Astrocyte of the cerebellum (primary cell): ENCODE results near the gene RPS14.

Source experiments
- DNase-seq: peaks from one replicate; pipeline ENCODE4 v3.0.0-alpha.2; 2011; ENCODE audit warnings: low read depth
- H3K4me3 ChIP-seq: 2 replicates; pipeline ENCODE4 v1.5.1; 2011; ENCODE audit warnings: mild to moderate bottlenecking, low read depth, low read length, moderate library complexity
- CTCF ChIP-seq: IDR thresholded peaks from 2 replicates; pipeline ENCODE4 v1.5.1; 2012; ENCODE audit warnings: low read length, low read depth, moderate library complexity, mild to moderate bottlenecking; ENCODE audit errors: missing control alignments
- in situ Hi-C: cut with HindIII; loops from 2 replicates; pipeline ENCODE4 v1.10.0; 2017; ENCODE audit warnings: low sequenced_read_pairs

RPS14 gene

GRCh38 chr5:150488519-150489359 lies 39.2 kb upstream of the RPS14 start:
- DNase-seq: peak; percentile 57
- H3K4me3 ChIP-seq: peak overlapping the region; percentile 86
- no peak for TF ChIP-seq CTCF
- in situ Hi-C loops: no loop called here

GRCh38 chr5:150487199-150488061 lies 37.9 kb upstream of the RPS14 start:
- TF ChIP-seq CTCF: no peak
- no peak for DNase-seq
- in situ Hi-C loops: no loop called here
- H3K4me3 ChIP-seq: peak overlapping the region; percentile 86

GRCh38 chr5:150486402-150487198 lies 37.1 kb upstream of the RPS14 start:
- peak overlapping the region; percentile 86 for H3K4me3 ChIP-seq
- in situ Hi-C loops: no loop called here
- TF ChIP-seq CTCF: no peak
- no peak for DNase-seq

- TF ChIP-seq CTCF: no peak
- DNase-seq: no peak
Observed at GRCh38 chr5:150485693-150486401, 36.3 kb upstream of the RPS14 start.

GRCh38 chr5:150484964-150485692 lies 35.6 kb upstream of the RPS14 start:
- peak overlapping the region; percentile 86 for H3K4me3 ChIP-seq
- no peak for TF ChIP-seq CTCF
- in situ Hi-C loops: no loop called here
- DNase-seq: no peak

More at GRCh38 chr5:150485693-150486401, 36.3 kb upstream of the RPS14 start:
- H3K4me3 ChIP-seq: peak overlapping the region; percentile 86
- in situ Hi-C loops: no loop called here
